Uterus (tissue), 4 donors: Measurements from ENCODE around the gene ITCH. TPM values are rescaled to one million over a fixed set of nuclear protein-coding genes. Genes with fewer than 3 reads are reported as not detected.

Experiments
- DNase-seq, 2 donors: peaks; one replicate each; pipeline ENCODE4 v3.0.0-alpha.2; 2019 to 2020
- H3K27ac ChIP-seq, 2 donors: fragments of 200-600 bp; sonication (generic); 1 replicate in 1 of 2; 2 replicates in 1 of 2; pipeline ENCODE4 v1.5.1; 2016 to 2018
- H3K27me3 ChIP-seq, 2 donors: fragments of 200-600 bp; sonication (generic); one replicate each; pipeline ENCODE4 v1.5.1; 2018 to 2019; ENCODE audit warnings: control low read depth in 1 of 2
- H3K36me3 ChIP-seq, 2 donors: fragments of 200-600 bp; sonication (generic); one replicate each; pipeline ENCODE4 v1.5.1; 2019; ENCODE audit warnings: control low read depth in 1 of 2
- H3K4me1 ChIP-seq, 2 donors: fragments of 200-600 bp; sonication (generic); one replicate each; pipeline ENCODE4 v1.5.1; 2018 to 2019; ENCODE audit warnings: control low read depth in 1 of 2
- H3K4me3 ChIP-seq, 2 donors: fragments of 200-600 bp; sonication (generic); 1 replicate in 1 of 2; 2 replicates in 1 of 2; pipeline ENCODE4 v1.5.1; 2018 to 2019; ENCODE audit warnings: mild to moderate bottlenecking in 1 of 2
- H3K9me3 ChIP-seq, 2 donors: fragments of 200-600 bp; sonication (generic); one replicate each; pipeline ENCODE4 v1.5.1; 2019; ENCODE audit warnings: control low read depth in 1 of 2
- CTCF ChIP-seq, 4 experiments: fragments of 200-600 bp in 2 of 4; fragments of 450-650 bp in 2 of 4; sonication (generic) in 2 of 4; IDR thresholded peaks; one replicate each; pipeline ENCODE4 v1.5.1; 2016 to 2019; ENCODE audit warnings: antibody characterized with exemption in 4 of 4, mild to moderate bottlenecking in 2 of 4, moderate library complexity in 1 of 4
- POLR2A ChIP-seq, 2 donors: fragments of 450-650 bp; IDR thresholded peaks; one replicate each; pipeline ENCODE4 v1.6.1; 2016; ENCODE audit warnings: antibody characterized with exemption in 2 of 2, mild to moderate bottlenecking in 1 of 2, moderate library complexity in 1 of 2
- intact Hi-C: fragments of 100-400 bp; cut with DNase I; formaldehyde crosslinking; loops from one replicate; pipeline ENCODE4 v1.15.1; 2023; ENCODE audit warnings: low total_unique reads
- total RNA-seq, 4 donors: library from RNA; depleted of rRNA in 3 of 4; stranded (reverse); fragments of >200 nt in 3 of 4; gene quantifications; one replicate each; pipeline versions ENCODE4 v1.1.0 to v1.2.4, GENCODE V29; 2014 to 2023
- donor health status: DM: yes; HTN: yes; CAD: no.

The ITCH gene
- total RNA-seq, 4 donors from 2014 or later = 35.6 to 97.9 (median 65.4) TPM

GRCh38 chr20:34546751-34547181 lies 183.7 kb downstream of the ITCH start:
- TF ChIP-seq CTCF (IDR thresholded peaks at IDR 0.05) (no peak), POLR2A (IDR thresholded peaks at IDR 0.05) (no peak)
- Histone ChIP-seq H3K27me3 (no peaks in the 10 kb centered on the region), H3K4me1 (no peaks in the 10 kb centered on the region), H3K27ac (no peak overlapping the region), H3K36me3 (no peaks in the 10 kb centered on the region), H3K4me3 (no peak overlapping the region), H3K9me3 (no peaks in the 10 kb centered on the region)
- DNase-seq = no peak
- intact Hi-C loops = no loop called here

DNA sequence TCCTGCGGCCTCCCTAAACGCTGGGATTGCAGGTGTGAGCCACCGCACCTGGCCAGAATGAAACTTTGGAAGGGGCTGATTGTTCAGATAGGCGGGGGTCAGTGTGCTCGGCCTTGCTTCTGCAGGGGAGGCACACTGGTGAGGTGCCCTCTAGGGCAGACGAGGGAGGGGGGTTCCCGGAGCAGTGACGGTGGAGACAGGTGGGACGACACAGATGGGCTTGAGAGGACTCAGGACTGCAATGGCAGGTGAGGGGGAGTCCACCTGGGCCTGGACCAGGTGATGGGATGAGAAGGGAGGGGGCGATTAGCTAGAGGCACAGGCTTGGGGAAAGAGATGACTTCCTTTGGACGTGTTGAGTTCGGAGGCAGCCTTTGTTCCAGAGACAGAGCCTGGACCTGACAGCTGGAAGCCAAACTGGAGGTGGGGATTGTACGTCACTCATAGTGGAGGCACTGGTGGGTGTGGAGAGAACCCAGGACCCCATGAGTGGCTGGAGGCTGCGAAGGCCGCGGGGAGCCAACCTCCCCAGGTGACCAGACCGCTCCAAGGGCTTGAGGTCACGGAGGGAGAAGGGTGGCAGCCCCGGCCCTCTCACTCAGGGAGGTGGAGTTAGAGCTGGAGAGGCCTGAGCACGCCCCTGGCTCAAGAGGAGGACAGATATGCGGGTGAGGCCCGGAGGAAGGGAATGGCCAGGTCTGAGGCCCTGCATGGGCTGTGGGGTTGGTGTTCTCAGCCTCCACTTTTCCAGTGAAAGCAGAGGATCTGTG lies 185.0 kb downstream of the ITCH start:
- TF ChIP-seq CTCF (IDR thresholded peaks at IDR 0.05) (no peak), POLR2A (IDR thresholded peaks at IDR 0.05) (no peak)
- H3K27me3 ChIP-seq = no peaks in the 10 kb centered on the region
- H3K36me3 ChIP-seq = no peaks in the 10 kb centered on the region
- intact Hi-C loops = no loop called here
- H3K4me1 ChIP-seq = no peaks in the 10 kb centered on the region
- H3K27ac ChIP-seq = no peak overlapping the region
- DNase-seq = no peak
- no peaks in the 10 kb centered on the region for H3K9me3 ChIP-seq
- H3K4me3 ChIP-seq = no peak overlapping the region

GRCh38 chr20:34549291-34549928 lies 186.3 kb downstream of the ITCH start:
- DNase-seq = no peak
- Histone ChIP-seq H3K9me3 (no peaks in the 10 kb centered on the region), H3K27ac (no peak overlapping the region), H3K36me3 (no peaks in the 10 kb centered on the region), H3K27me3 (no peaks in the 10 kb centered on the region), H3K4me1 (no peaks in the 10 kb centered on the region), H3K4me3 (no peak overlapping the region)
- intact Hi-C loops = no loop called here
- TF ChIP-seq POLR2A (IDR thresholded peaks at IDR 0.05) = no peak
- no peak for TF ChIP-seq CTCF (IDR thresholded peaks at IDR 0.05)

DNA sequence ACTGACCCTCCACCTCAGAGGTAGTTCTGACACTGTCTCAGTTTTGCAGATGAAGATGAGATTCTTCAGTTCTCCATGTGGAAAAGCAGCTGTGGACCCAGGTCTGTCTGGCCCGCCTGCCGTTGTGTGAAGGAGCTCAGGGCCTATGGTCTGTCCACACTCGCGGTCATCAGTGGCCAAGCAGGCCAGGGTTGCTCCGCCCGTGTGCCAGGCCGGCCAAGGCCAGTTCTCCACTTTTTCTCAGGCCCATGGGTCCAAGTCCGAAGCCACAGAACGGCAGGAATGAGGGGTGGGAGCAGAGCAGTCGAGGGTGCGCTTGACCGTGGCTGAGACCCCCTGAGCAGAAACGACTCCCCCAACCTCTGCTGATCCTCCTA lies 186.8 kb downstream of the ITCH start:
- H3K9me3 ChIP-seq = no peaks in the 10 kb centered on the region
- no peaks in the 10 kb centered on the region for H3K4me1 ChIP-seq
- H3K27me3 ChIP-seq = no peaks in the 10 kb centered on the region
- TF ChIP-seq POLR2A (IDR thresholded peaks at IDR 0.05) = no peak
- TF ChIP-seq CTCF (IDR thresholded peaks at IDR 0.05) = no peak
- H3K36me3 ChIP-seq = no peaks in the 10 kb centered on the region
- no peak overlapping the region for H3K4me3 ChIP-seq
- no peak for DNase-seq
- intact Hi-C loops = no loop called here
- H3K27ac ChIP-seq = no peak overlapping the region

DNA sequence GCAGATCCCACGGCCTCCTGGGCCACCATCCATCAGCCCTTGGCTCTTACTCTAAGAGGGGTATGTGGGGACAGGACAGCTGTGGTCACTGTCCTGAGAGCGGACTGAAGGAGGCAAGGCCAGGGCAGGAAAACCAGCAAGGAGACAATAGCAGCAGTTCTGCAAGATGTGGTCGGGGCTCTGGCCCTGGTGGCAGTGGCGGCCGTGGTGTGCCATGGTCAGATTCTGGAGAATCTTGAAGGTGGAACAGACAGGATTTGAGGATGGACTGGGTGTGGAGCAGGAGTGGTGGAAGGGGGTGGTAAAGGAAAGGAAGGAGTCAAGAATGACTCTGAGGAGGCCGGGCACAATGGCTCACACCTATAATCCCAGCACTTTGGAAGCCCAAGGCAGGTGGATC lies 189.5 kb downstream of the ITCH start:
- no peak overlapping the region for H3K27ac ChIP-seq
- H3K4me1 ChIP-seq = no peaks in the 10 kb centered on the region
- no peaks in the 10 kb centered on the region for H3K36me3 ChIP-seq
- no peak for DNase-seq
- no peaks in the 10 kb centered on the region for H3K27me3 ChIP-seq
- intact Hi-C loops = no loop called here
- no peaks in the 10 kb centered on the region for H3K9me3 ChIP-seq
- TF ChIP-seq POLR2A (IDR thresholded peaks at IDR 0.05) = no peak
- no peak for TF ChIP-seq CTCF (IDR thresholded peaks at IDR 0.05)
- H3K4me3 ChIP-seq = no peak overlapping the region
